SK-N-SH treated with all-trans-retinoic acid at 6 μM for 48 hours (cell line): ENCODE measurements around the gene COL28A1.

Source experiments
- ARNTL ChIP-seq: fragments of 450-650 bp; formaldehyde crosslinking; IDR thresholded peaks from 2 replicates; pipeline ENCODE4 v1.5.0; 2020; ENCODE audit warnings: low read depth, mild to moderate bottlenecking, moderate library complexity, borderline replicate concordance
- CREB5 ChIP-seq: fragments of 250-450 bp; sonication (Bioruptor Pico); IDR thresholded peaks from 2 replicates; pipeline ENCODE4 v1.5.1; 2020; ENCODE audit warnings: low read depth, mild to moderate bottlenecking, moderate library complexity
- GLIS3 ChIP-seq: fragments of 250-450 bp; sonication (Bioruptor Pico); IDR thresholded peaks from 2 replicates; pipeline ENCODE4 v1.5.0; 2020; ENCODE audit warnings: mild to moderate bottlenecking, moderate library complexity
- PATZ1 ChIP-seq: fragments of 250-450 bp; sonication (Bioruptor Pico); IDR thresholded peaks from 2 replicates; pipeline ENCODE4 v1.8.0; 2020; ENCODE audit warnings: mild to moderate bottlenecking, moderate library complexity, borderline replicate concordance
- POU6F1 ChIP-seq: fragments of 250-450 bp; sonication (Bioruptor Pico); IDR thresholded peaks from 2 replicates; pipeline ENCODE4 v1.8.0; 2021; ENCODE audit warnings: low read depth, mild to moderate bottlenecking, moderate library complexity, borderline replicate concordance
- RARB ChIP-seq: fragments of 250-450 bp; sonication (Bioruptor Pico); IDR thresholded peaks from 2 replicates; pipeline ENCODE4 v1.8.0; 2021; ENCODE audit warnings: mild to moderate bottlenecking, moderate library complexity
- SNAI2 ChIP-seq: fragments of 250-450 bp; sonication (Bioruptor Pico); IDR thresholded peaks from 2 replicates; pipeline ENCODE4 v1.5.0; 2020; ENCODE audit warnings: mild to moderate bottlenecking, moderate library complexity
- TCF4 ChIP-seq: fragments of 250-450 bp; sonication (Bioruptor Pico); IDR thresholded peaks from 2 replicates; pipeline ENCODE4 v1.8.0; 2021; ENCODE audit warnings: mild to moderate bottlenecking, moderate library complexity, borderline replicate concordance
- ZC3H10 ChIP-seq: fragments of 250-450 bp; sonication (Bioruptor Pico); IDR thresholded peaks from 2 replicates; pipeline ENCODE4 v1.5.1; 2021; ENCODE audit warnings: mild to moderate bottlenecking, moderate library complexity
- ZNF565 ChIP-seq: fragments of 450-650 bp; formaldehyde crosslinking; conservative IDR thresholded peaks from 2 replicates; pipeline ENCODE4 v1.5.0; 2020; ENCODE audit warnings: low read depth, mild to moderate bottlenecking, moderate library complexity

- TF ChIP-seq GLIS3 (CRISPR knock-in tag) (no peak), PATZ1 (CRISPR knock-in tag) (no peak), ZNF565 (CRISPR knock-in tag) (no peak), POU6F1 (CRISPR knock-in tag) (no peak), RARB (CRISPR knock-in tag) (no peak), CREB5 (CRISPR knock-in tag) (no peak), SNAI2 (CRISPR knock-in tag) (no peak), ARNTL (CRISPR knock-in tag) (no peak), ZC3H10 (CRISPR knock-in tag) (no peak), TCF4 (no peak)
Observed at GRCh38 chr7:7344583-7344982, 191.1 kb downstream of the COL28A1 start.
